CD4-positive, alpha-beta T cell treated with Interferon alpha-2 for 1 hour (primary cell): ENCODE data around the gene NHEJ1.

Experiments used
- DNase-seq, 2 donors: peaks; one replicate each; pipeline ENCODE4 v3.0.0-alpha.2; 2020 to 2022

The NHEJ1 gene

DNA sequence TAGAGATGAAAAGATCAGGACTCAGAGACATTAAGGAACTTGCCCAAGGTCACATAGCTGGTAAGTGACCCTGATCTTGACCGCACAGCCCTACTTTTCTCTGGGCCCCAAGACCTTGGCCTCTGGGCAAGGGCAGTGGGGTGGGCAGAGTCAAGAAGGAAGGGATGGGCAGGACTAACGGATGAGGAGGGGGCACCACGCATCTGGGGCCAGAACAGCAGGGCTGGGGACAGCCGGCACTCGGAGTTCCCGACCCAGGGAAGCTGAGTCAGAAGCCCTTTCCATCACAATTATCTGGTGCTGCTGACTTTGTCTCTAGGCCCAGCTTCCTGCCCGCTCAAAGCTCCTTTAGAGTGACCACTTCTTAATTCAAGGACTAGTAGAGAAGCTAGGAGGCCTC, 133.7 kb downstream of the NHEJ1 start:
- no peak for DNase-seq

DNA sequence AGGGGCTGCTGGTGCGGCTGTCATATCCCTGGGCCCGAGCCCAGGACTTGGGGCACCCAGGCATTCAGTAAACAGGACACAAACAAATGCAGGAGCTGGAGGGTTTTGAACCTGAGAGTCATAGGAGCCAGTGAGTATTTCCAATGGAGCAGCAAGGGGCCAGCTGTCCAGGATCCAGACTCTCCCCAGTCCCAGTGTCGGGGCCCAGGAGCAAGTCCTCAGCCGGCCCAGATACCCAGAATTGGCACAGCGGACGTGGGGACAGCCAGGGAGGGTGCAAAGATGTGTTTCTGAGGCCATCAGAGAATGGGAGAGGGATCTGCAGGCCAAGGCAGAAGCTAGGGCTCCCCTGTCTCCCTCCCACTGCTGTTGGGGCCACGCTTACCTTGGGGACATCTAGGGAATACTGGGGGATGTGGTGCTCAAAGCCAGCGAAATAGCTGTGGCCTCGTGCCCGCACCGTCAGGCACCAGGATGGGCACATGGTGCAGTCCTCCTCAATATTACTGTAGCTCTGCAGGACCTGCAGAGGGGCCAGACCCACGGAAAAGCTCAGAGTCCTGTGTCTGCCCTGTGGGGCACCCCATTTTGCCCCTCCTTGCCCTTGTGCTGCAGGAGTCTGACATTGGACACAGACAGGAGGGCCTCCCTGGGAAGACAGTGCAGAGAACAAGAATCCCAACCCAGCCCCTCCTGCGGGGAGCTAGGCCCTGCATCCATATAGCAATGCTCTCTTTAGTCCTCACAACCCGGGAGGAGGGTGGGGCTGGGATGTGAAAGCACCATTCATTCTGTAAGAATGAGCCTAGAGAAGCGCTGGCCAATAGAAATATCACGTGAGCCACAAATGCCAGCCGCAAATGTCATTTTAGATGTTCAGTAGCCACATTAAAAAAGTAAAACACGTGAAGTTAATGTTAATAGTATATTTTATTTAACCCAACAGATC, 134.7 kb downstream of the NHEJ1 start:
- DNase-seq, result no peak
